DOHH2 (cell line): ENCODE data around the gene HAGHL.

Experiments used
- CTCF ChIP-seq: fragments of 200-600 bp; sonication (generic); IDR thresholded peaks from one replicate; pipeline ENCODE4 v1.5.1; 2014; ENCODE audit warnings: antibody characterized with exemption, mild to moderate bottlenecking, low read depth, low read length; ENCODE audit not compliant: poor library complexity, severe bottlenecking
- EZH2phosphoT487 ChIP-seq: fragments of 200-600 bp; sonication (generic); IDR thresholded peaks from 2 replicates; pipeline ENCODE4 v1.6.1; 2017; ENCODE audit warnings: borderline replicate concordance, mild to moderate bottlenecking, antibody characterized with exemption, low read length, moderate library complexity, mixed read lengths

DNA sequence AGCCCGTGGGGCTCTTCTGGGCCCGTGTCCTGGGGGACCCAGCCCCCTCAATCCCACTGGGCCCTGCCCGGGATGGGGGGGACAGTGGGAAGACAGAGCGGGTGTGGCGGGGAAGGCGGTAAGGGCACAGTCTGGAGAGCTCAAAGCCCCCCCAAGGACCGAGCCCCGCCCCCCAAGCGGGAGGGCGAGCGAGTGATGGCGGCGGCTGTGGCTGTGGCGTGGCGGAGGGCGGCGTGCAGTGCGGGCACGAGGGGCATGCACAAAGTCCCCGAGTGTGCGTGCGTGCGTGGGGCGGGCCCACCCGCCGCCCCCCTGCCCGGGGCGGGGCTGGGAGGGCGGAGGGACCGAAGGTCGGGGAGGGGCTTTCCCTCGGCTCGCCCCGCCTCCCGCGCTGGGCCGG is 33.1 kb upstream of the HAGHL start:
- no peak for TF ChIP-seq CTCF
- TF ChIP-seq EZH2phosphoT487, result no peak
